HEK293 (cell line): ENCODE data around the gene PAM.

Experiments
- SETDB1 ChIP-seq: IDR thresholded peaks from one replicate; pipeline ENCODE4 v1.6.1; 2017; ENCODE audit warnings: mild to moderate bottlenecking, low read length, moderate library complexity, mixed read lengths; ENCODE audit not compliant: insufficient read length
- ZBTB8A ChIP-seq: fragments of 450-650 bp; formaldehyde crosslinking; IDR thresholded peaks from 2 replicates; pipeline ENCODE4 v1.5.1; 2016; ENCODE audit warnings: missing biosample characterization, missing genetic modification characterization
- ZNF239 ChIP-seq: fragments of 450-650 bp; formaldehyde crosslinking; IDR thresholded peaks from 2 replicates; pipeline ENCODE4 v1.5.1; 2016; ENCODE audit warnings: missing biosample characterization, missing genetic modification characterization
- ZNF274 ChIP-seq, 2 experiments: fragments of 200-500 bp in 1 of 2; fragments of 450-650 bp in 1 of 2; sonication (Bioruptor generic) in 1 of 2; formaldehyde crosslinking in 1 of 2; IDR thresholded peaks; 2 replicates each; pipeline versions ENCODE4 v1.5.1 to v1.6.1; 2014 to 2016; ENCODE audit warnings: borderline replicate concordance in 1 of 2, inconsistent platforms in 1 of 2, low read length in 1 of 2, missing biosample characterization in 1 of 2, missing genetic modification characterization in 1 of 2
- TF ChIP-seq, protein P1 (sequence below): fragments of 450-650 bp; formaldehyde crosslinking; conservative IDR thresholded peaks from 2 replicates; pipeline ENCODE4 v1.5.1; 2016; ENCODE audit warnings: low read depth, missing biosample characterization, missing genetic modification characterization
- TF ChIP-seq, protein P2 (sequence below): fragments of 450-650 bp; formaldehyde crosslinking; IDR thresholded peaks from 2 replicates; pipeline ENCODE4 v1.5.1; 2016; ENCODE audit warnings: missing biosample characterization, missing genetic modification characterization

DNA sequence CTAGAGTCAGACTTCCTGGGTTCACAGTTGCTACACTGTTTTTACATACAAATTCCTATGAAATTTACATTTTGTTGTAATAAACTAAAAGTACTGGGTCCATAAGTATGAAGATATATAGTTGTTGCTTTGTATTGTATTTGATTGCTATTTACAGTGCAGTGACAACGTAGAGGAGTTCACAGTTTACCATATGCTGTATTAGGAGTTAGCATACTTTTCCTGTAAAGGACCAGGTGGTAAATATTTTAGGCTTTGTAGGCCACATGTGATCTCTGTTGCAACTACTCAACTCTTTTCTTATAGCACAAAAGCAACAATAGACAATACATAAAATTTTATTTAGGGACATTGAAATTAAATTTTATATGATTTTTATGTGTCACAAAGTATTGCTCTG is 18.0 kb downstream of the PAM start:
- TF ChIP-seq ZNF239 (tag by site-specific recombination) (no peak), ZBTB8A (tag by site-specific recombination) (no peak), SETDB1 (no peak), ZNF274 (IDR thresholded peaks at IDR 0.05; ENCODE audit: low read length) (no peak), ZNF274 (tag by site-specific recombination; IDR thresholded peaks at IDR 0.05; ENCODE audit: borderline replicate concordance) (no peak)
- TF ChIP-seq, protein P1, sequence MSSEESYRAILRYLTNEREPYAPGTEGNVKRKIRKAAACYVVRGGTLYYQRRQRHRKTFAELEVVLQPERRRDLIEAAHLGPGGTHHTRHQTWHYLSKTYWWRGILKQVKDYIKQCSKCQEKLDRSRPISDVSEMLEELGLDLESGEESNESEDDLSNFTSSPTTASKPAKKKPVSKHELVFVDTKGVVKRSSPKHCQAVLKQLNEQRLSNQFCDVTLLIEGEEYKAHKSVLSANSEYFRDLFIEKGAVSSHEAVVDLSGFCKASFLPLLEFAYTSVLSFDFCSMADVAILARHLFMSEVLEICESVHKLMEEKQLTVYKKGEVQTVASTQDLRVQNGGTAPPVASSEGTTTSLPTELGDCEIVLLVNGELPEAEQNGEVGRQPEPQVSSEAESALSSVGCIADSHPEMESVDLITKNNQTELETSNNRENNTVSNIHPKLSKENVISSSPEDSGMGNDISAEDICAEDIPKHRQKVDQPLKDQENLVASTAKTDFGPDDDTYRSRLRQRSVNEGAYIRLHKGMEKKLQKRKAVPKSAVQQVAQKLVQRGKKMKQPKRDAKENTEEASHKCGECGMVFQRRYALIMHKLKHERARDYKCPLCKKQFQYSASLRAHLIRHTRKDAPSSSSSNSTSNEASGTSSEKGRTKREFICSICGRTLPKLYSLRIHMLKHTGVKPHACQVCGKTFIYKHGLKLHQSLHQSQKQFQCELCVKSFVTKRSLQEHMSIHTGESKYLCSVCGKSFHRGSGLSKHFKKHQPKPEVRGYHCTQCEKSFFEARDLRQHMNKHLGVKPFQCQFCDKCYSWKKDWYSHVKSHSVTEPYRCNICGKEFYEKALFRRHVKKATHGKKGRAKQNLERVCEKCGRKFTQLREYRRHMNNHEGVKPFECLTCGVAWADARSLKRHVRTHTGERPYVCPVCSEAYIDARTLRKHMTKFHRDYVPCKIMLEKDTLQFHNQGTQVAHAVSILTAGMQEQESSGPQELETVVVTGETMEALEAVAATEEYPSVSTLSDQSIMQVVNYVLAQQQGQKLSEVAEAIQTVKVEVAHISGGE (tag by site-specific recombination), result no peak
- TF ChIP-seq, protein P2, sequence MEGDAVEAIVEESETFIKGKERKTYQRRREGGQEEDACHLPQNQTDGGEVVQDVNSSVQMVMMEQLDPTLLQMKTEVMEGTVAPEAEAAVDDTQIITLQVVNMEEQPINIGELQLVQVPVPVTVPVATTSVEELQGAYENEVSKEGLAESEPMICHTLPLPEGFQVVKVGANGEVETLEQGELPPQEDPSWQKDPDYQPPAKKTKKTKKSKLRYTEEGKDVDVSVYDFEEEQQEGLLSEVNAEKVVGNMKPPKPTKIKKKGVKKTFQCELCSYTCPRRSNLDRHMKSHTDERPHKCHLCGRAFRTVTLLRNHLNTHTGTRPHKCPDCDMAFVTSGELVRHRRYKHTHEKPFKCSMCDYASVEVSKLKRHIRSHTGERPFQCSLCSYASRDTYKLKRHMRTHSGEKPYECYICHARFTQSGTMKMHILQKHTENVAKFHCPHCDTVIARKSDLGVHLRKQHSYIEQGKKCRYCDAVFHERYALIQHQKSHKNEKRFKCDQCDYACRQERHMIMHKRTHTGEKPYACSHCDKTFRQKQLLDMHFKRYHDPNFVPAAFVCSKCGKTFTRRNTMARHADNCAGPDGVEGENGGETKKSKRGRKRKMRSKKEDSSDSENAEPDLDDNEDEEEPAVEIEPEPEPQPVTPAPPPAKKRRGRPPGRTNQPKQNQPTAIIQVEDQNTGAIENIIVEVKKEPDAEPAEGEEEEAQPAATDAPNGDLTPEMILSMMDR (tag by site-specific recombination), result no peak
